GM19239 (cell line): ENCODE results near the gene CPN2.
A peak's percentile ranks its signal among the peaks of the same experiment; 100 is the strongest.

ENCODE experiments used
- DNase-seq: peaks from one replicate; pipeline ENCODE4 v3.0.0; 2011; ENCODE audit warnings: low spot score; ENCODE audit not compliant: insufficient read length
- FAIRE-seq: peaks from 2 replicates; lab custom pipeline; 2011; peaks lifted over from hg19 to GRCh38; lab: Jason Lieb, UNC

The CPN2 gene

GRCh38 chr3:194318511-194319161 is 32.5 kb downstream of the CPN2 start:
- no peak for FAIRE-seq
- DNase-seq, result no peak

- no peak for FAIRE-seq
These were observed 34.2 kb downstream of the CPN2 start for GRCh38 chr3:194316918-194317317.

GRCh38 chr3:194315965-194316361 is 35.2 kb downstream of the CPN2 start:
- FAIRE-seq, result no peak

More at GRCh38 chr3:194316918-194317317, 34.2 kb downstream of the CPN2 start:
- DNase-seq, result no peak

GRCh38 chr3:194315088-194315964 is 35.8 kb downstream of the CPN2 start:
- peak; percentile 87 for DNase-seq
- peak; percentile 68 for FAIRE-seq

More at GRCh38 chr3:194315965-194316361, 35.2 kb downstream of the CPN2 start:
- DNase-seq, result no peak

GRCh38 chr3:194314388-194315068 is 36.6 kb downstream of the CPN2 start:
- no peak for FAIRE-seq
- no peak for DNase-seq

GRCh38 chr3:194313560-194314387 is 37.4 kb downstream of the CPN2 start:
- FAIRE-seq (no peak), DNase-seq (no peak)

- FAIRE-seq (no peak), DNase-seq (no peak)
These were observed 38.3 kb downstream of the CPN2 start for GRCh38 chr3:194312743-194313281.

- FAIRE-seq, result no peak
- DNase-seq, result no peak
These were observed 38.9 kb downstream of the CPN2 start for GRCh38 chr3:194312186-194312742.

- DNase-seq (no peak), FAIRE-seq (no peak)
These were observed 40.1 kb downstream of the CPN2 start for GRCh38 chr3:194311000-194311399.

GRCh38 chr3:194310060-194310835 is 40.9 kb downstream of the CPN2 start:
- DNase-seq (no peak), FAIRE-seq (no peak)

GRCh38 chr3:194308601-194309449 is 42.3 kb downstream of the CPN2 start:
- DNase-seq (no peak), FAIRE-seq (peak; percentile 75)

GRCh38 chr3:194307849-194308248 is 43.3 kb downstream of the CPN2 start:
- DNase-seq (no peak), FAIRE-seq (no peak)

GRCh38 chr3:194306771-194307640 is 44.1 kb downstream of the CPN2 start:
- DNase-seq, result peak; percentile 44
- FAIRE-seq, result peak; percentile 98

GRCh38 chr3:194306109-194306686 is 44.9 kb downstream of the CPN2 start:
- FAIRE-seq (peak; percentile 23), DNase-seq (peak; percentile 42)

- FAIRE-seq (peak; percentile 76), DNase-seq (no peak)
These were observed 45.6 kb downstream of the CPN2 start for GRCh38 chr3:194305356-194306108.
